HG03025 (cell line): ENCODE results near the gene RFX8.
"Not testable (repeated sequence)": the region's sequence is repeated elsewhere in the genome, so short reads cannot be mapped to it uniquely, and the experiment has no call there.

Experiments
- ATAC-seq: cut with Tn5 transposase; IDR thresholded peaks from one replicate; pipeline ENCODE4 v1.9.1; 2021; ENCODE audit warnings: mild to moderate bottlenecking, moderate library complexity; ENCODE audit not compliant: unreplicated experiment, low FRiP score

Gene RFX8

DNA sequence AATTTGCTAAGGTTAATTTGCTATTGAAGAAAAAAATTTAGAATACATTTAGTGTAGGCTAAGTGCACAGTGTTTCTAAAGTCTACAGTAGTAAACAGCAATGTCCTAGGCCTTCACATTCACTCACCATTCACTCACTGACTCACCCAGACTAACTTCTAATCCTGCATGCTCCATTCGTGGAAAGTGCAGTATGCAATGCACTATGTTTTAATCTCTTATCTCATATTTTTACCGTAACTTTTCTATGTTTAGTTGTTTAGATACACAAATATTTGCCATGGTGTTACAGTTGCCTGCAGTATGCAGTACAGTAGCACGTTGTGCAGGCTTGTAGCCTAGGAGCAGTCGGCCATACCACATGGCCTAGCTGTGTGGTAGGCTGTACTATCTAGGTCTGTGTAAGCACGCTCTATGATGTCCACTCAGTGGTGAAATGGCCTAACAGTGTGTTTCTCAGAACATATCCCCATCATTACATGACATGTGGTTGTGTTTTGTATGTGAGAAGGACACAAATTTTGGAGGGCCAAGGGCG lies 18.1 kb upstream of the RFX8 start:
- ATAC-seq = no peak

DNA sequence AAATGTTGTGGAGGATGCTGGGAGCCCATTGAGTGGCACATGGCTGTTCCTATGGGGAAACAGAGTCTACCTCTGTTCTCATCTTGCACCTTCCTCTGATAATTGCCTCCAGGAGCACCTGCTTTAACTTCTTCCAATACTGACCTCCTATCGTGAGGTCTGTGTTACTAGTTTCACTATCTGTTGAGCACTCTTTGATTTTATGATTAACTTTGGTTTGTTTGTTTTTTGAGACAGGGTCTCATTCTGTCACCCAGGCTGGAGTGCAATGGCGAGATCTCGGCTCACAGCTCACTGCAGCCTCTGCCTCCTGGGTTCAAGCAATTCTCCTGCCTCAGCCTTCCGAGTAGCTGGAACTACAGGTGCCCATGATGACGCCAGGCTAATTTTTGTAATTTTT lies 12.1 kb upstream of the RFX8 start:
- no peak for ATAC-seq

DNA sequence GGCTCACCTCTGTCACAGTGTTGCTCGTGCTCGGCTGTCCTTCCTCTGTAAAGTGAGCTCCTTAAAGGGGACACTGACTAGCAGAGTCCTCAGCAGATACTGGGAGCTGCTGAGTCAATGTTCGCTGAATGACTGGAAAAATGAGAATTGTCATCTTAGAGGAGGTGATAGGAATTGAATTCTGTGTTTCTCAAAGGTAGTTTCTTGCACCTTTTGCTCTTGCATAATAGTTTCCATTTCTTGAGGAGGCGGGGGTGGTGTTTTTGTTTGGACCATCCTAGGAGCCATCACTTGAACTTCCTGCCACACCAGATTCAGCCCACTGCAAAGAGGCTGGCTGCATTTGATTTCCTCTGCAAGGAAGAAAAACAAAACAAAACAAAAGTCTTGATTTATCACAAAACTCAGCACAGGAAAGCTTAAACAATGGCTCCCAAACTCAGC lies 11.4 kb upstream of the RFX8 start:
- no peak for ATAC-seq

DNA sequence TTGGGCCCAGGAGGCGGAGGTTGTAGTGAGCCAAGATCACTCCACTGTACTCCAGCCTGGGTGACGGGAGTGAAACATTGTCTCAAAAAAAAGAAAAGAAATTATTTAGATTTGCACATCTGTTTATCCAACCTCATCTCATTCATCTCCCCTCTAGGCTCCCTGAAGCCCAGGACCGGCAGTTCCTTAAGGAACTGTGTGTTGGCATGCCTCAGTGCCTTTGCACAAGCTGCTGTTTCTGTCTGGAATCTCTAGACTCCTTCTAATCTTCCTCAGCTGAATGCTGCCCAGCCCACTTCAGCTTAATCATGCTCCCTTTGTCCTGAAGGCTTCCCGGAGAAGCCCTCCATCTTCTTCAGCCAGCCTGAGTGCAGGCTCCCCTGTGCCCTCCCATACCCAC lies 10.9 kb upstream of the RFX8 start:
- no peak for ATAC-seq

DNA sequence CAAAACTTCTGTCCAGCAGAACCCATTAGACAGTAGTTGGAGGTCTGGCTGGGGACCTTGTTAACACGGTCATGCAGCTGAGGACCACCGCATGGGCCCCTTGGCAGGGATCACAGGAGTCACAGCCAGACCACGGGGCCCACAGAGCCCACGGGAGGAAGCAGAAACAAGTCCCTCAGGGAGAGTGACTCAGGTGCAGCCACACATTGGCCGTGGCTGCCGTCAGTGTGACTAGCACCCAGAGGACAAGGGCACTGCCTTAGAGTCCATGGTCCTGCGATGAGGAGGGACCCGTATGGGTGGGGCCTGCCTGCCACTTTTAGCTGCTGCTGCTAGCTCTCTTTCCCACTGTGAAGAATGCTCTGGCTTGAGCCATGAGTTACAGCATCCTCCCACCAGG lies 5.9 kb upstream of the RFX8 start:
- no peak for ATAC-seq

DNA sequence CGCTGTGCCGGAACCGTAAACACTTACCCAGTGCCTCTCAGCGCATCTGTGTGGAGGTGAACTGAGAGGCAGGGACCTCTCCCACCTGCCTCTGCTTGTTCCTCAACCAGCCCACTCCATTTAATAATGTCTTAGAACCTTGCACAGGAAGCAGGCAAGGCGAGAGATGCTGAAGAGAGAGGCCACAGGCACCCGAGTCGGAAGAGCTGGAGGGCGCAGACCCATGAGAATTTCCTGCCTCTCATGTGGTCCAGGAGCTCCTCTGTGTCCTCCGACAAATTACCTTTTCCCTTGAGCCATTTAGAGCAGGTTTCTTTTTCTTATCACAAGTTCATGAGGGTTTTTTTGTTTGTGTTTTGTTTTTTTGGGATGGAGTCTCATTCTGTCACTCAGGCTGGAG lies 4.9 kb upstream of the RFX8 start:
- no peak for ATAC-seq

DNA sequence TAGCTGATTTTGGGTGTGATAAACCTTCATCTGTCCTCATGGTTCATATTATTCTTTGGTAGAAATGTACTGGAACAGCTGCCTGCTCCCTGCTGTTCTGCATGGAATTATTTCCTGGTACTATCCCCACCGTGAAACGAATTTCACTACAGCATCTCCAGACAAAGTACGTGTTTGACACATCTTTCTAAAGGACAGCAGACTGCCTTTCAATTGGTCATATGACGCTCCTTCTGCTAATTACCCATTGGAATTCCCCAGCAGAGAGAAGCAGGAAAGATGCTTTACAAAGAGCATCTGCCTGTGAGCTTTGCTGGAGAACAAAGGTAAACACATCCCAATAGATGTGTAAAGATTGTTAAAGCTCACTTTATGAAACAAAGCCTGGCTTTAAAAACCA lies 4.4 kb upstream of the RFX8 start:
- no peak for ATAC-seq

DNA sequence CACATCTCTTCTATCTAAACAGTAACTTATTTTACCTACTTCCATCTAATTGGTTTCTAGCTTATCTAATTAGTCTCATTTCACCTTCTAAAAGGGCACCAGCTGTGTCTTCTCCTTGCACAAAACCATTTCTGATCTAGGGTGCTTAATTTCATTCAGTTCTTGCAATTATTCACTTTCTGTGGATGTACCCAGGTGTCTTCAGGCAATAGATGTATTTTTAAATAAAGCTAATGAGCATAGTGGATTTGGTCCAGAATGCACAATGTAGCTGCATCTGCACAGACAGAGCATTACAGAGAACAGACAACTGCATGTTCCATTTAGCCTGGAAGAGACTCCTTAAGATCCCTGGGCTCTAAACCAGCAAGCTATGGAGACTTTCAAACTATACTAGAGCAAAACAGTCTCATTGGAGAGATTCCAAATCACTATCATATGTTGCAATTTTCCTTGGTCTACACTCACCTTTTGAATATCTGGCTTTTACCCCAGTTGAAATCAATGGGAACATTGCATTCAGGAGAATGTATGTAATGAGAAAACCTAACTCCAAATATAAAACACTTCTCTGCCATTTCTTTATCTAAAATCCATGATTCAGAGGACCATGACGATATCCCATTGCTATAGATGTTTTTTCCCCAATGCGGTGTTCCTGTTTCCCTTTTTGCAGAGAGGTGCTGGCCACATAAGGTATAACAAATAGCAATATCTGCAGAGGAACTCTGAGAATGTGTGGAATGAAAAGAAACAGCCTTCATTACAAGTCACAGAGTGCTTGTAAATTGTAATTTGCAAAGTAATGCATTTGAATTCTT lies 3.5 kb upstream of the RFX8 start:
- ATAC-seq = no peak

DNA sequence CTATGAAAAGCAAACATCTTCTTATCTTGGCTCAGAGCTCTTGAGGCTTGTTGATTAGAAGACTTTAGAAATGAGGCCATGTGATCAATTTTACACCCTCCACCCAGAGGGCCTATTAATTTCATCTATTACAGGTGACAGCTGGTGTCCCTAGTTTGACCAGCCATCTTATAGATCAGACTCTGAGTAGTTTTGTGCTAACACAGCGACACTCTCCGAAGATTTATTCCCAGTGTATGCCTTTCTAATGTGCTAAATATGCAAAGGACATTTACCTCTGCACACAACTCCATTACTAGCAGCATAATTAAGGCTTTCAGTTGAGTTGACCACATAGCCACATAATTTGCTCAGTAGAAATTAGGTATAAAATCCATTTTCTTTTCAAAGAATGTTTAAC lies 2.6 kb upstream of the RFX8 start:
- no peak for ATAC-seq

DNA sequence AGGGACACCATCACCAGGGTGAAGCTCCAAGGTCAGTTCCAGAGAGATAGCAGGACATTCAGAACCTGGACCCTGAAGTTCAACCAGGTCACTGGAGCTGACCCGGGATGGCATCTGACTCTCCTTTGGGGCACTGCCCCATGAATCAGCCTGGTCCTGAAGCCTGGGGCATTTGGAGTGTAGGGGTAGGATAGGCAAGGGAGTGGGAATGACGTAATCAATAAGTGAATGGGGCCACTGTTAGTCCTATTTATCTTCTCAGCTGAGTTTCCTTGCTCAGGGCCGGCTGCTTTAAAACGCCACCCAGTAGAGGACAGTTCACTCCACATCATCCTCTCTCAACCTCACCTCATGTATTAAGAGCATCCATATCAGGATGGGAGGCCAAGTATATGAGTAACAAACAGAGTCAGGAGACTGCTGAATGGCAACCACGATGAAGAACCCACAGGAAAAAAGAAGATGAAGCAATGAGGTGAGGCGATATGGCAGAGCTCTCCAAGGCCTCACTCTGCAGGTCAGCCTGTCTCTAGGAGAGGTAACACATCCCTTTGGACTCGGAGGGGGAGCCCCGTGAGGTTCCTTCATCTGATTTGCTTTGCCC lies 1.8 kb upstream of the RFX8 start:
- no peak for ATAC-seq

DNA sequence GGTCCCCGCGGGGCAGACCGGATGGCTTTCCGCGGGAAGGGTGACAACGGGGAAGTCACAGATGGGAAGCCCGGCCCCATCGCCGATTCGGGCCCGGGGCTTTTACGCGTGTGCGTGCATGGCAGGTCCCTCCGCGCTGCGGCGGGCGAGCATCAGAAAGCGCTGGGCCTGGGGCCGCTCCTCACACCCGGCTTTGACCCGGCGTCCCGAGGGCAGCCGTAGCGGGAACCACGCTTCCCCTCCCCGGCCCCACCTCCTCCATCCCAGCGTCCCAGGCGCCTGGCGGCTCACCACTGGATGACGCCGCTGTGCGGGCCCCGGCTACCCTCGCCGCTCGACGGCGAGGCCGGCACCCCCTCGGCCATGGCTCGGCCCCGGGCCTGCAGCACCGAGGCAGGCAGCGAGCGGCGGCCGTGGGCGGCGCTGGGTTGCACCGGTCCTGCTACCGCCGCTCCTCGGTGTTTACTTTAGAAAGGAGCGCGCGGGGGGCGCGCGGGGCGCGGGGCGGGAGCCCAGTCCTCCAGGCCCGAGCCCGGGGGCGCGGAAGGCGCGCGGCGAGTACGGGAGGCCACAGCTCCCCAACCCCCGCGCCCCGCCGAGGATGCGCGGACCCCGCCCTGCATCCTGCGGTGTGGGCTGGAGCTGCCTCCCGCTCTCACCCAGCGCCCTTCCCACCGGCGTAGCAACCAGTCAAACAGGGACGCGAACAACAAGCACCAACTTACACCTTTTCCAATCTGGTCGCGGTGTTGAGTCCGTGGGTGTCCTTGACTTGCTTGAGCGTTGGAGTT lies 806 bp downstream of the RFX8 start:
- no peak for ATAC-seq

DNA sequence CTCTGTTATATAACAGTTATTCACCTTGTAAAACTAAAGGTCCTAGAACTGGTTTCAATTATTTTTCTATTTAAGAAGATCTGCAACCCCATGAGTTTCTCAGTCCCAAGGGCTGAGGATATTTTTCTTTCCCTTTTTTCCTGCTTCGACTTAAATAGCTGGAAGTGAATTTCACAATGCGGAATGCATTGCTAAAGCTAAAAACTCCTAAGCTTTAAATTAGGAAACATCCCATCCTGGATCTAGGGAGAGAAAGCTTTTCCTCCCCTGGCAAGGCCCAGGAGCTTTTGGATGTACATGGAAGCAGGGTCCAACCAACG lies 1.4 kb downstream of the RFX8 start:
- ATAC-seq = no peak

DNA sequence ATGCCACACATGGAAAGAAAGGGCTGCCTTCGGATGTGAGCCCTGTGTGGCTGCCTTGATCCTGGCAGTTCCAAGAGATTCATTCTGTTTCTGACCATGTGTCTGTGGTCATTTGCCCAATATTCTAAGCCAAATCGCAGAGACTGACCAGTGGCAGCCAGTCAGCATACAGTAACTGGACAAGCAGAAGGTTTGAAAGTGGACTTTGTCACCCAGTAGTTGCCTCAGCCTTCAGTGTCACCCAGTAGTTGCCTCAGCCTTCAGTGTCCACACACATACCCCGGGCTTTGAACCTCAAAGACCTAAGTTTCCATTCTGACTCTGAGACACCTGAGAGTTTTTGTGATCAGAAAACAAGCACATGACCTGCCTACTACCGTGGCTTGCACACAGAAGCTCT lies 5.0 kb downstream of the RFX8 start:
- ATAC-seq = no peak

DNA sequence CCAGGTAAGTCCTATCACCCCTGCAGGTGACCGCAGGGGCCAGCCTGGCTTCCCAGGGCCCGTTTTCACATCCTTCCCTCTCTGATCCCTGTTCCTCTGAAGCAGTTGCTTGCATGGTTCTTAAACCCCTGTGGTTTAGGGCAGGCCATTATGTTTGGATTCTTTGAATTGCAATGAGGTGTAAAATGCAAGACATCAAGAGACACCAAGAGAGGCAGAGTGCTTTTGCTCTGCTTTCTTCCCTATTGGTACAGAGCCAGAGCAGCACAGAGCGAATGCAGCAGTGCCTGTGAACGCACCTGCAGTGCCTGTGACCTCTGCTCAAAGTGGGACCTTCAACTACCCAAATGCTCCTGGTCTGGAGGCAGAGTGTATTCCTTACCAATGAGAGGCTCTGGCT lies 7.6 kb downstream of the RFX8 start:
- ATAC-seq = no peak

DNA sequence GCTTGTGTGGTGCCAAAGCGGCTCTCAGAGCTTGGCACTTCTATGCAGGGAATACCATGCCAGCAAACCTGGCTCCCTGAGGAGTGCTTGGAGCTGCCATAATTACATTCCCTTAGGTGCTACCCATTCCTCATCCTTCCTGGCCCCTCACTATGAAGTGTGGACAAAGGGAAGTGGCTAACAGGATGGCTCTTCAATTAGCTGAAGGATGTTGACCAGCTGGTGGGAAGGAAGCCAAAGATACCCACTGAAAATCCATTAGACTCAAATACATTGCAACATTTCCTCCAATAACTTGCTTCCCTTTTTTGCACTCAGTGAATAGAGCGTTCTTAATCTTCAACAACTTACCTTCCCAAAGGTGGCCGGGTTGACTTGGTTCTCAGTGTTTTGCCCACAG lies 8.5 kb downstream of the RFX8 start:
- ATAC-seq = no peak

DNA sequence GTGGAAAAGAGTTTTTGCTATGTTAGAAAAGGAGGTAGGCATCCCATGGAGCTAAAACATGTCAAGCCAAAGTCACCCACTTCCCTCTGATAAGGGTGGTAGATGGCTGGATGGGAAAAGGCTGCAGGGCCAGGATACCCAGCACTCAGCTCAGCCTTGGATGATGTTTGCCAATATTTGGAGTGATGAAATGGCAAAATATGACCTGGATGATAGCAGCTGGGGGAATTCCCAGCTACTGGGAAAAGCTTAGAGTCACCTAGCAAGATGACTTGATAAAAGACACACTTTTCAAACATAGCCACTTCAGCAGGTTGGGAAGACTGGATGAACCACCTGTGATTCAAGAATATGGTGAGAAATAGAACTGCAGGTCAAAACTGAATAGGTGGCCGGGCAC lies 10.1 kb downstream of the RFX8 start:
- ATAC-seq = no peak

DNA sequence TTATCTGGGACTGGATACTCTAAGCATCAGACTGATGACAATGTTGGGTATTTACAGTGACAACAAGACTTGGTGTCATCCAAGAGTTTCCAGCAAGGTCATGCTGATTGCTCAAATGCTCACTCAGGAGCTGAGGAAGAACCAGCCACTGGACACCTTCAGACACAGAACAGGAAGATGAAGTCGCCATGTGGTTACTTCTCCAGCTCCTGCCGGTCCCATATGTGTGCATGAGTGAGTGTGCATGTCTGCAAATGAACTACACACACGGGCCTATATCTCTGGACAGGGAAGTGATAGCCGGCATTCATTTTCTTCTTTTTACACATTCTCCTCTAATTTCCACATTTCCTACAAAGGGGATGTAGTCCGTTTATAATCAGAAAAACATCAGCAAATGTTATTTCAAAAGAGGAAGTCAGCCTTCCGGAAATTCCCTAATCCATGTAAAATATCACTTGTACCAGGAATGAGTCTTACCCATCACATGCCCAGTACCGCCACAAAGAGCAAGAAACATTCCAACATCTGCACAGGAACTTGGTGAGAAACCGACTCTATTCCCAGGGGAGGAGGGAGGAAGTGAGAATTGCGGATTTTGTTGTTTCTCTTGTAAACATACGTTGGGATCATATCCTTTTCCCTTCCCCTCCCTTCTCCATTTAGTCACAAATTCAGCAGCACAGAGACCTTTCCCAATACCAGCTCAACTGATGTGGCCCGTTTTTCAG lies 10.8 kb downstream of the RFX8 start:
- no peak for ATAC-seq

DNA sequence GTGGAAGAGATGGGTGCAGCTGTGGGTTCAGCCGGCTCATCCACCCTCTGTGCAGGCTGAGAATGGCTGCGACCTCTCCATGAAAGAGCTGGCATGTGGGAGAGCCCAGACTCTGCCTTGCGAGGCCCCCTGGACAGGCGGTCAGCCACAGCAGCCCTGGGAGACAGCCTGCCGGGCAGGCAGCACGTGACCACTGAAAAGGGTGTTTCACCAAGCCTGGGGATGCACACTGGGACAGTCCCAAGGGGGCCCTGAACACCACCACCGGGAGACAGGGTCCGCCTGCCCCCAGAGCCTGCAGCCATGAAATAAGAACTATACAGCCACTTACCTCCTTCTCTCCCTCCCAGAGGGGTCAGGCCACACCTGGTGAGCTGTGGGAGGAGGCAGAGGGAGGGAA lies 11.5 kb downstream of the RFX8 start:
- no peak for ATAC-seq

DNA sequence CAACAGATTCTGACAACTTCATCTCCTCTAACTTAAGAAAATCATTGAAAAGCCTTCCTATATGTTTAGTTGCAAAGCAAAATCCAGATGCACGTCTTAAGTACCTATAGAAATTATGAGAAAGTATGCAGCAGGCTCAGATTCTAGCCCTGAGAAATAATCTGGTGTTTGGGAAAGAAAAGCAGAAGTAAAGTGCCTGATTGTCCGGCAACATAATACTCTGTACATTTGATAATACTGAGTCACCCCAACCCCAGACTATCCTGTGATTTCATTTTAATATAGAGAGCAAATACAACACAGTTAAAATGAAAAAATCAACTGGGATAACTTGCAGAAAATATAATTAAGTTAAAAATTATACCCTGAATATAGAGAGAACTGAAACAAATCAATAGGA lies 13.5 kb downstream of the RFX8 start:
- no peak for ATAC-seq

DNA sequence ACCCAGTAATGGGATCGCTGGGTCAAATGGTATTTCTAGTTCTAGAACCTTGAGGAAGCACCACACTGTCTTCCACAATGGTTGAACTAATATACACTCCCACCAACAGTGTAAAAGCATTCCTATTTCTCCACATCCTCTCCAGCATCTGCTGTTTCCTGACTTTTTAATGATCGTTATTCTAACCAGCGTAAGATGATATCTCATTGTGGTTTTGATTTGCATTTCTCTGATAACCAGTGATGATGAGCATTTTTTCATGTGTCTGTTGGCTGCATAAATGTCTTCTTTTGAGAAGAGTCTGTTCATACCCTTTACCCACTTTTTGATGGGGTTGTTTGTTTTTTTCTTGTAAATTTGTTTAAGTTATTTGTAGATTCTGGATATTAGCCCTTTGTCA lies 20.5 kb downstream of the RFX8 start:
- ATAC-seq = not testable (repeated sequence)

DNA sequence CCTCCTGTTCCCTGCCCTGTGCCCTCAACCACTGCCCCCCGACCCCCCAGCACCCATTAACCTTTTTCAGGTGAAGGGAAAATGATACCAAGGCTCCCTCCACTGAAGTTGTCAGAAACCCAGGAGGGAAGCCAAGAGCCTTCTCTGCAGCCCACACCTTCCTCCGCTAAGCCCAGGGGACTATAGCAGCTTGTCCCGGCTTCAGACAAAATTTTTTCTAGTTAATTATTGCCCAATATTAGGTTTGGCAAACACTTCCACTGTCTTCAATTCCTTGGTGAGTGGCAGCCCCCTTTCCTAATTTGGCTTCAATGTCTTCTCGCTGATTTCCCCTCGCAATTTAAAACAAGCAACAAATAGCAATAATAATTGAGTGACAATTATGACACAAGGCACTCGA lies 23.9 kb downstream of the RFX8 start:
- ATAC-seq = no peak
